ENCODE measurements around the gene UBE2E3. TPM values are rescaled to one million over a fixed set of nuclear protein-coding genes. Genes with fewer than 3 reads are reported as not detected.

Gene UBE2E3
- total and polyA plus RNA-seq, 4 donors: 21.3 to 51.5 (median 32.0) TPM

DNA sequence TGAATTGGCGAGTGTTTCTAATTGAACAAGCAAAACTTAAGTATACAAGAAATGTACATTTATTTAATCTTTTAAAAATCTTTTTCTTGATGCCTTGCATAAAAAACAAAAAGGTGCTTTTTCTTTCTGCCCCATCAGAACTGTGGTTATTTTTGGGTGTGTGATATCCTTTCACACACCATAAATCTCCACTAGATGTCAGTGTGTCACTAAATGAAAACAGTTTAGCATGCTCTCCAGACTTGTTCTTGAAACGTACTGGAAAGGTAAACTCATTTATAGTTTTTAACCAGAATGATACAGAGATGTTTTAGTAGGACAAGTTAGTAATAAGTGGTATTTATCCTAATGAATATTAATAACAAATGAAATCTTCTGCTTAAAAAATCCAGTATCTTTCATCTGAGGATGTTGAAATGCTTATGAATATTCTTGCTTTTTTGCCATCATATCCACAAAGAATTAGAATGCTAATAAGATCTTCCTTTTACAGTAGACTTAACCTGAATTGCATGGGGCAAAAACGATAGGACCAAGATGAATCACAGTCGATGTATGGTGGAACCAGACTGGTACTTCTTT lies 96.8 kb downstream of the UBE2E3 start:
- no peaks in the 10 kb centered on the region for H3K4me1 ChIP-seq (ENCODE audit: control insufficient read depth in 4 of 4, insufficient read depth in 4 of 4, low read length in 3 of 4)
- H3K9me3 ChIP-seq (ENCODE audit: control insufficient read depth in 4 of 4, low read length in 3 of 4): no peaks in the 10 kb centered on the region
- no peaks in the 10 kb centered on the region for H3K27me3 ChIP-seq (ENCODE audit: control insufficient read depth in 4 of 4, insufficient read depth in 4 of 4, low read length in 3 of 4)
- TF ChIP-seq HNF4A (conservative IDR thresholded peaks at IDR 0.05) (no peak), RXRA (IDR thresholded peaks at IDR 0.05) (no peak), FOXA1 (IDR thresholded peaks at IDR 0.05) (no peak), RAD21 (IDR thresholded peaks at IDR 0.05) (peak; percentile 80 to 84)
- TF ChIP-seq, protein P1, sequence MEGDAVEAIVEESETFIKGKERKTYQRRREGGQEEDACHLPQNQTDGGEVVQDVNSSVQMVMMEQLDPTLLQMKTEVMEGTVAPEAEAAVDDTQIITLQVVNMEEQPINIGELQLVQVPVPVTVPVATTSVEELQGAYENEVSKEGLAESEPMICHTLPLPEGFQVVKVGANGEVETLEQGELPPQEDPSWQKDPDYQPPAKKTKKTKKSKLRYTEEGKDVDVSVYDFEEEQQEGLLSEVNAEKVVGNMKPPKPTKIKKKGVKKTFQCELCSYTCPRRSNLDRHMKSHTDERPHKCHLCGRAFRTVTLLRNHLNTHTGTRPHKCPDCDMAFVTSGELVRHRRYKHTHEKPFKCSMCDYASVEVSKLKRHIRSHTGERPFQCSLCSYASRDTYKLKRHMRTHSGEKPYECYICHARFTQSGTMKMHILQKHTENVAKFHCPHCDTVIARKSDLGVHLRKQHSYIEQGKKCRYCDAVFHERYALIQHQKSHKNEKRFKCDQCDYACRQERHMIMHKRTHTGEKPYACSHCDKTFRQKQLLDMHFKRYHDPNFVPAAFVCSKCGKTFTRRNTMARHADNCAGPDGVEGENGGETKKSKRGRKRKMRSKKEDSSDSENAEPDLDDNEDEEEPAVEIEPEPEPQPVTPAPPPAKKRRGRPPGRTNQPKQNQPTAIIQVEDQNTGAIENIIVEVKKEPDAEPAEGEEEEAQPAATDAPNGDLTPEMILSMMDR (IDR thresholded peaks at IDR 0.05; ENCODE audit: low read depth, low read length, missing input control): peak; percentile 66
- H3K27ac ChIP-seq (ENCODE audit: low read depth in 1 of 2, low read length in 2 of 2): no peak overlapping the region
- H3K4me3 ChIP-seq (ENCODE audit: low read depth in 1 of 3, low read length in 3 of 3): no peak overlapping the region
- no peaks in the 10 kb centered on the region for H3K36me3 ChIP-seq (ENCODE audit: control insufficient read depth in 4 of 4, insufficient read depth in 3 of 4, low read depth in 1 of 4, low read length in 3 of 4)
- H3K9ac ChIP-seq (ENCODE audit: low read depth in 1 of 2, low read length in 2 of 2): no peak overlapping the region
- WGBS: 57% methylated on average over 4 of the region's 4 CpGs
- DNase-seq (ENCODE audit: low spot score): no peak

DNA sequence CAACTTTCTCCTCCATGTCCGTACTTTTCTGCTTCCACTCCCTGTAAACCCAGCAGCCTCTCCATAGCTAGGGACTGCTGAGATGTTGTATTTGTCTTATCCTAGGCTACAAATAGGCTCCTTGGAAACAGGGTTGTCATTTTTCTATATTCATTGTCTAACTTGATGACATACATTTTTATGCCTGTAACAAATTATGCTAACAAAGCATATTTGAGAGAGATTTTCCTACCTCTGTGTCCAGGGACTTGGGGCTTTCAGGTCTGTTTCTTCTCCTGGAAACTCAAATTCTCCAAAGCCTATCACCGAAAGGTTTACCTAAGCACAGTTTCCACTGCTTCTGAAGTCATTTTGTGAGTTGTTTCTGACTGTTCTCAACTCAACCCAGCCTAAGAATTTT lies 102.7 kb downstream of the UBE2E3 start:
- Histone ChIP-seq H3K36me3 (ENCODE audit: control insufficient read depth in 4 of 4, insufficient read depth in 3 of 4, low read depth in 1 of 4, low read length in 3 of 4) (no peaks in the 10 kb centered on the region), H3K9ac (ENCODE audit: low read depth in 1 of 2, low read length in 2 of 2) (no peak overlapping the region), H3K9me3 (ENCODE audit: control insufficient read depth in 4 of 4, low read length in 3 of 4) (no peaks in the 10 kb centered on the region), H3K4me3 (ENCODE audit: low read depth in 1 of 3, low read length in 3 of 3) (no peak overlapping the region), H3K27me3 (ENCODE audit: control insufficient read depth in 4 of 4, insufficient read depth in 4 of 4, low read length in 3 of 4) (no peaks in the 10 kb centered on the region), H3K4me1 (ENCODE audit: control insufficient read depth in 4 of 4, insufficient read depth in 4 of 4, low read length in 3 of 4) (no peaks in the 10 kb centered on the region), H3K27ac (ENCODE audit: low read depth in 1 of 2, low read length in 2 of 2) (no peak overlapping the region)
- TF ChIP-seq HNF4A (conservative IDR thresholded peaks at IDR 0.05): no peak
- no peak for TF ChIP-seq NR2F2 (IDR thresholded peaks at IDR 0.05)
- TF ChIP-seq FOXA1 (IDR thresholded peaks at IDR 0.05): no peak
- TF ChIP-seq, protein P2, sequence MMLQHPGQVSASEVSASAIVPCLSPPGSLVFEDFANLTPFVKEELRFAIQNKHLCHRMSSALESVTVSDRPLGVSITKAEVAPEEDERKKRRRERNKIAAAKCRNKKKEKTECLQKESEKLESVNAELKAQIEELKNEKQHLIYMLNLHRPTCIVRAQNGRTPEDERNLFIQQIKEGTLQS (IDR thresholded peaks at IDR 0.05): no peak
- no peak for TF ChIP-seq TAF1 (conservative IDR thresholded peaks at IDR 0.05)
- TF ChIP-seq GABPA (IDR thresholded peaks at IDR 0.05 in 1 of 2, conservative IDR thresholded peaks at IDR 0.05 in 1 of 2): no peak
- TF ChIP-seq, protein P1 (IDR thresholded peaks at IDR 0.05; ENCODE audit: low read depth, low read length, missing input control): no peak
- TF ChIP-seq, protein P3, sequence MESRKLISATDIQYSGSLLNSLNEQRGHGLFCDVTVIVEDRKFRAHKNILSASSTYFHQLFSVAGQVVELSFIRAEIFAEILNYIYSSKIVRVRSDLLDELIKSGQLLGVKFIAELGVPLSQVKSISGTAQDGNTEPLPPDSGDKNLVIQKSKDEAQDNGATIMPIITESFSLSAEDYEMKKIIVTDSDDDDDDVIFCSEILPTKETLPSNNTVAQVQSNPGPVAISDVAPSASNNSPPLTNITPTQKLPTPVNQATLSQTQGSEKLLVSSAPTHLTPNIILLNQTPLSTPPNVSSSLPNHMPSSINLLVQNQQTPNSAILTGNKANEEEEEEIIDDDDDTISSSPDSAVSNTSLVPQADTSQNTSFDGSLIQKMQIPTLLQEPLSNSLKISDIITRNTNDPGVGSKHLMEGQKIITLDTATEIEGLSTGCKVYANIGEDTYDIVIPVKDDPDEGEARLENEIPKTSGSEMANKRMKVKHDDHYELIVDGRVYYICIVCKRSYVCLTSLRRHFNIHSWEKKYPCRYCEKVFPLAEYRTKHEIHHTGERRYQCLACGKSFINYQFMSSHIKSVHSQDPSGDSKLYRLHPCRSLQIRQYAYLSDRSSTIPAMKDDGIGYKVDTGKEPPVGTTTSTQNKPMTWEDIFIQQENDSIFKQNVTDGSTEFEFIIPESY (IDR thresholded peaks at IDR 0.05): no peak
- no peak for TF ChIP-seq RAD21 (IDR thresholded peaks at IDR 0.05)
- TF ChIP-seq HNF4G (IDR thresholded peaks at IDR 0.05): no peak
- TF ChIP-seq, protein P4, sequence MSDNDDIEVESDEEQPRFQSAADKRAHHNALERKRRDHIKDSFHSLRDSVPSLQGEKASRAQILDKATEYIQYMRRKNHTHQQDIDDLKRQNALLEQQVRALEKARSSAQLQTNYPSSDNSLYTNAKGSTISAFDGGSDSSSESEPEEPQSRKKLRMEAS (IDR thresholded peaks at IDR 0.05): no peak
- TF ChIP-seq, protein P5, sequence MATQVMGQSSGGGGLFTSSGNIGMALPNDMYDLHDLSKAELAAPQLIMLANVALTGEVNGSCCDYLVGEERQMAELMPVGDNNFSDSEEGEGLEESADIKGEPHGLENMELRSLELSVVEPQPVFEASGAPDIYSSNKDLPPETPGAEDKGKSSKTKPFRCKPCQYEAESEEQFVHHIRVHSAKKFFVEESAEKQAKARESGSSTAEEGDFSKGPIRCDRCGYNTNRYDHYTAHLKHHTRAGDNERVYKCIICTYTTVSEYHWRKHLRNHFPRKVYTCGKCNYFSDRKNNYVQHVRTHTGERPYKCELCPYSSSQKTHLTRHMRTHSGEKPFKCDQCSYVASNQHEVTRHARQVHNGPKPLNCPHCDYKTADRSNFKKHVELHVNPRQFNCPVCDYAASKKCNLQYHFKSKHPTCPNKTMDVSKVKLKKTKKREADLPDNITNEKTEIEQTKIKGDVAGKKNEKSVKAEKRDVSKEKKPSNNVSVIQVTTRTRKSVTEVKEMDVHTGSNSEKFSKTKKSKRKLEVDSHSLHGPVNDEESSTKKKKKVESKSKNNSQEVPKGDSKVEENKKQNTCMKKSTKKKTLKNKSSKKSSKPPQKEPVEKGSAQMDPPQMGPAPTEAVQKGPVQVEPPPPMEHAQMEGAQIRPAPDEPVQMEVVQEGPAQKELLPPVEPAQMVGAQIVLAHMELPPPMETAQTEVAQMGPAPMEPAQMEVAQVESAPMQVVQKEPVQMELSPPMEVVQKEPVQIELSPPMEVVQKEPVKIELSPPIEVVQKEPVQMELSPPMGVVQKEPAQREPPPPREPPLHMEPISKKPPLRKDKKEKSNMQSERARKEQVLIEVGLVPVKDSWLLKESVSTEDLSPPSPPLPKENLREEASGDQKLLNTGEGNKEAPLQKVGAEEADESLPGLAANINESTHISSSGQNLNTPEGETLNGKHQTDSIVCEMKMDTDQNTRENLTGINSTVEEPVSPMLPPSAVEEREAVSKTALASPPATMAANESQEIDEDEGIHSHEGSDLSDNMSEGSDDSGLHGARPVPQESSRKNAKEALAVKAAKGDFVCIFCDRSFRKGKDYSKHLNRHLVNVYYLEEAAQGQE (IDR thresholded peaks at IDR 0.05): no peak
- TF ChIP-seq YY1 (IDR thresholded peaks at IDR 0.05): no peak
- no peak for TF ChIP-seq FOXA2 (IDR thresholded peaks at IDR 0.05)
- TF ChIP-seq RXRA (IDR thresholded peaks at IDR 0.05): no peak
- no peak for TF ChIP-seq JUND (IDR thresholded peaks at IDR 0.05)
- no peak for TF ChIP-seq SP1 (IDR thresholded peaks at IDR 0.05)
- no peak for DNase-seq (ENCODE audit: low spot score)
- 94% methylated on average over 2 of the region's 2 CpGs for WGBS

Data from liver (tissue), 9 donors.